GM21619 (cell line): Measurements from ENCODE around the gene GRID2.

Experiments used
- ATAC-seq: cut with Tn5 transposase; IDR thresholded peaks from one replicate; pipeline ENCODE4 v1.9.1; 2021; ENCODE audit not compliant: unreplicated experiment

GRID2 gene

GRCh38 chr4:93775551-93775950 is 1471.8 kb downstream of the GRID2 start:
- ATAC-seq: no peak

- ATAC-seq: no peak
Measured at GRCh38 chr4:93776386-93777080, 1472.8 kb downstream of the GRID2 start.

- ATAC-seq: no peak
Measured at GRCh38 chr4:93777081-93777460, 1473.3 kb downstream of the GRID2 start.

- ATAC-seq: no peak
Measured at GRCh38 chr4:93779228-93779627, 1475.5 kb downstream of the GRID2 start.

DNA sequence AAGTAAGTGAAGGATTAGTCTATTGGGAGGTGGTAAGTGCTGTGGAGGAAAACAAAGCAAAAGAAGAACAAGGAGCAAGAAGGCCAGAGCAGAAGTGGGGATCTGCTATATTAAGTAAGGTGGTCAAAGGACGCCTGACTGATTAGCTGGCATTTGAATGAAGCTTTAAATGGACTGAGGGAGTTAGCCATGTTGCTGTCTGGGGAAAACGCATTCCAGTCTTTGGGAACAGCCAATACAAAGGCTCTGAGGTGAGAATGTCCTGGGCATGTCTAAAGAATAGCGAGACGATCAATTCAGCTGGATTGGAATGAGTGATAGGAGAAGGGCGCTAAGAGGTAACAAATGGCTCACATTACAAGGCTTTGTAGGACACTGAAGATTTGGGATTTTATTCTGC is 1476.3 kb downstream of the GRID2 start:
- ATAC-seq: no peak

DNA sequence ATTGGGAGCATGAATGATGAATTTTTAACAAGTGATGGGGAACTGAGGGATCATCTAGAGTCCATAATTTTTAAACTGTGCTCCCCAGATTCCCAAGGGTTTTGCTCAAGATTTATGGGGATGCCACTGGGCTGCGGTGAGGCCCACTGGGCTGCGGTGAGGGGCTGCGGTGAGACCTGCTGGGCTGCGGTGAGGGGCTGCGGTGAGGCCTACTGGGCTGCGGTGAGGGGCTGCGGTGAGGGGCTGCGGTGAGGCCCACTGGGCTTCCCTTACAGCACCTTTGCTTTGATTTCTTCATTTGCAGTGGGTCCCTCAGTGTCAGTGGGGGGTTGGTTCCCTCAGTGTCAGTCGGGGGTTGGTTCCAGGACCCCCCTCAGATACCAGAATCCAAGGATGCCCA is 1477.4 kb downstream of the GRID2 start:
- no peak for ATAC-seq

GRCh38 chr4:93786149-93786548 is 1482.4 kb downstream of the GRID2 start:
- ATAC-seq: no peak

GRCh38 chr4:93788712-93789111 is 1484.9 kb downstream of the GRID2 start:
- no peak for ATAC-seq

- ATAC-seq: peak; percentile 88
Measured at GRCh38 chr4:93791570-93792195, 1487.9 kb downstream of the GRID2 start.

GRCh38 chr4:93802045-93802444 is 1498.3 kb downstream of the GRID2 start:
- no peak for ATAC-seq

GRCh38 chr4:93809773-93810172 is 1506.0 kb downstream of the GRID2 start:
- no peak for ATAC-seq

GRCh38 chr4:93810340-93810992 is 1506.7 kb downstream of the GRID2 start:
- no peak for ATAC-seq

GRCh38 chr4:93813092-93813491 is 1509.3 kb downstream of the GRID2 start:
- no peak for ATAC-seq

DNA sequence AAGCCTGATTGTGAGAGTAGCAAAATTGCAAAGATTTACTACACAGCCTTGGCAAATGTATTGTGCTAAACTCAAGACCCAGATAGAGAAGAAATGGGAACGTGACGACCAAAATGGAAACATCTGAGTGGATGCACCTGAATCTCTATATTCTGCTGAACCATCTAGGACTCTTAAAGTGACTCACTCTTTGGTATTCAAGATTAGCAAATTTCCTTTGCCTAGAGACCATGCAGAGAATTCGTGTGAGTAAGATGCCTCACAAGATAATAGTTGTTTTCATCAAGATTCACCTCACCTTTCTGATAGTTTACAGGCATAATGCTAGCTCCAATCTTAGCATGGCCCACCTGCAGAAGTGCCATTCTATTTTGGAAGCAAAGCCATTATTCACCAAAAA is 1510.4 kb downstream of the GRID2 start:
- no peak for ATAC-seq

- ATAC-seq: no peak
Measured at GRCh38 chr4:93814722-93815121, 1511.0 kb downstream of the GRID2 start.
